Nephron (organoid): Measurements from ENCODE around the gene ARHGEF11.

Source experiments
- H3K27ac Mint-ChIP-seq, 3 experiments: 2 replicates each; pipeline ENCODE4 v1.8.0; 2020; ENCODE audit warnings: mixed read lengths in 3 of 3, mild to moderate bottlenecking in 2 of 3, moderate library complexity in 1 of 3
- H3K27me3 Mint-ChIP-seq: 2 replicates; pipeline ENCODE4 v1.8.0; 2021; ENCODE audit warnings: low read depth, mild to moderate bottlenecking, moderate library complexity, mixed read lengths
- H3K36me3 Mint-ChIP-seq: 2 replicates; pipeline ENCODE4 v1.8.0; 2020; ENCODE audit warnings: low read depth, mixed read lengths
- H3K4me1 Mint-ChIP-seq: 2 replicates; pipeline ENCODE4 v1.8.0; 2020; ENCODE audit warnings: mixed read lengths
- H3K4me3 Mint-ChIP-seq, 3 experiments: 2 replicates each; pipeline ENCODE4 v1.8.0; 2020; ENCODE audit warnings: mild to moderate bottlenecking in 3 of 3, mixed read lengths in 3 of 3, moderate library complexity in 2 of 3
- H3K9me3 Mint-ChIP-seq: 2 replicates; pipeline ENCODE4 v1.8.0; 2020; ENCODE audit warnings: mixed read lengths
- TF ChIP-seq, protein P1 (sequence below), 3 experiments: fragments of 200-600 bp; sonication (generic); IDR thresholded peaks; one replicate each; pipeline ENCODE4 v1.5.0; 2021; ENCODE audit warnings: antibody characterized with exemption in 3 of 3; ENCODE audit not compliant: unreplicated experiment in 3 of 3

Gene ARHGEF11, protein sequence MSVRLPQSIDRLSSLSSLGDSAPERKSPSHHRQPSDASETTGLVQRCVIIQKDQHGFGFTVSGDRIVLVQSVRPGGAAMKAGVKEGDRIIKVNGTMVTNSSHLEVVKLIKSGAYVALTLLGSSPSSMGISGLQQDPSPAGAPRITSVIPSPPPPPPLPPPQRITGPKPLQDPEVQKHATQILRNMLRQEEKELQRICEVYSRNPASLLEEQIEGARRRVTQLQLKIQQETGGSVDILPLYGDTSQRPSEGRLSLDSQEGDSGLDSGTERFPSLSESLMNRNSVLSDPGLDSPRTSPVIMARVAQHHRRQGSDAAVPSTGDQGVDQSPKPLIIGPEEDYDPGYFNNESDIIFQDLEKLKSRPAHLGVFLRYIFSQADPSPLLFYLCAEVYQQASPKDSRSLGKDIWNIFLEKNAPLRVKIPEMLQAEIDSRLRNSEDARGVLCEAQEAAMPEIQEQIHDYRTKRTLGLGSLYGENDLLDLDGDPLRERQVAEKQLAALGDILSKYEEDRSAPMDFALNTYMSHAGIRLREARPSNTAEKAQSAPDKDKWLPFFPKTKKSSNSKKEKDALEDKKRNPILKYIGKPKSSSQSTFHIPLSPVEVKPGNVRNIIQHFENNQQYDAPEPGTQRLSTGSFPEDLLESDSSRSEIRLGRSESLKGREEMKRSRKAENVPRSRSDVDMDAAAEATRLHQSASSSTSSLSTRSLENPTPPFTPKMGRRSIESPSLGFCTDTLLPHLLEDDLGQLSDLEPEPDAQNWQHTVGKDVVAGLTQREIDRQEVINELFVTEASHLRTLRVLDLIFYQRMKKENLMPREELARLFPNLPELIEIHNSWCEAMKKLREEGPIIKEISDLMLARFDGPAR (N-terminal part only)

DNA sequence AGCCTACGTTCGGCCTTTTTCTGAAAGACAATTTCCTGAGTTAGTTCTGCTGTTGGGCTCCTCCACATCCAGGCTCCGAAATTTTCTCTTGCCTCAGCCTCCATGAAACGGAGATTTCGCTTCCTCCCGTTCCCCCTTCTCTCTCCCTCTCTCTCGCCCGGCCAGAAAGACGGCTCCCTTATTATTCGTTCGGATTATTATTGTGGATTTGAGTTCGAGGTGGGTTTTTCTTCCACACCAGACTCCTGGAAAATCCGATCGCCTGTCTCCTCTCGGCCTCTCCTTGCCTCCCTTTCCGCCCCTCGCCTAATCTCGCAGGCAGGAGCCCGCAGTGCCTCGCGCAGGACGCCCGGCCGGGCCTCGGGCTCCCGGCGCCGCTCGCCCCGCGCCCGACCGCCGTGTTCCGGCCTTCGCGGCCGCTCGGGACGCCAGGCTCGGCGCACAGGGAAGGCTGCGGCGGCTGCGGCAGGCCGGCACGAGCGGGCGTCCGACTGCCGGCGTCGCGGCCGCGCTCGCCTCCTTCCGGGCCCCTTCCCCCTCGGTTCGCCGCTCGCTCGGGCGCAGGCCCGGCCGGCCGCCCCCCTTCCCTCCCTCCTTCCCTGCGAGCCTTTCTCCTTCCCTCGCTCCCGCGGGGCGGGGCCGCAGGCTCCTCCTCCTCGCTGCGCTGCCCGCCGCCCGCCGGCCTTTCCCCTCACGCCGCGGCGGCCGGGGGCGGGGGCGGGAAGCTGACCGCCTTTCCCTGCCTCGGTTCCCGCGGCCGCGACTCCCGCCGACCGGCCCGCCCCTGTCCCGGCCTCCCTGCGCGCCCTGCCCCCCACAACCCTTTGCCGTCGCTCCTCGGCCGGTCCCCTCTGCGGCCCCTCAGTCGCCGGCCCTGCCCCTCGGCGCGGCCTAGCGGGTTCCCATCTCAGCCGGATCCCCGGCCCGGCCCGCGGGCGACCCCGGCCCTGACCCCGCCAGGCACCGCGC lies at the start of gene ARHGEF11:
ARHGEF11 (minus strand) TSS at position 493 of the 969 bp plus-strand sequence. CDS start 1,412 bp downstream, outside the sequence.
- H3K4me1 Mint-ChIP-seq = peaks cover 46% of the 10 kb centered on the region
- peak within 1 kb of the TSS; percentile 99 for H3K27ac Mint-ChIP-seq
- TF ChIP-seq, protein P1, sequence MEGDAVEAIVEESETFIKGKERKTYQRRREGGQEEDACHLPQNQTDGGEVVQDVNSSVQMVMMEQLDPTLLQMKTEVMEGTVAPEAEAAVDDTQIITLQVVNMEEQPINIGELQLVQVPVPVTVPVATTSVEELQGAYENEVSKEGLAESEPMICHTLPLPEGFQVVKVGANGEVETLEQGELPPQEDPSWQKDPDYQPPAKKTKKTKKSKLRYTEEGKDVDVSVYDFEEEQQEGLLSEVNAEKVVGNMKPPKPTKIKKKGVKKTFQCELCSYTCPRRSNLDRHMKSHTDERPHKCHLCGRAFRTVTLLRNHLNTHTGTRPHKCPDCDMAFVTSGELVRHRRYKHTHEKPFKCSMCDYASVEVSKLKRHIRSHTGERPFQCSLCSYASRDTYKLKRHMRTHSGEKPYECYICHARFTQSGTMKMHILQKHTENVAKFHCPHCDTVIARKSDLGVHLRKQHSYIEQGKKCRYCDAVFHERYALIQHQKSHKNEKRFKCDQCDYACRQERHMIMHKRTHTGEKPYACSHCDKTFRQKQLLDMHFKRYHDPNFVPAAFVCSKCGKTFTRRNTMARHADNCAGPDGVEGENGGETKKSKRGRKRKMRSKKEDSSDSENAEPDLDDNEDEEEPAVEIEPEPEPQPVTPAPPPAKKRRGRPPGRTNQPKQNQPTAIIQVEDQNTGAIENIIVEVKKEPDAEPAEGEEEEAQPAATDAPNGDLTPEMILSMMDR (IDR thresholded peaks at IDR 0.05; ENCODE audit: unreplicated experiment in 3 of 3) = no peak
- peak within 1 kb of the TSS; percentile 94 to 99 (median 98) for H3K4me3 Mint-ChIP-seq
- H3K27me3 Mint-ChIP-seq = peaks cover 7% of the 10 kb centered on the region
- H3K36me3 Mint-ChIP-seq = peaks cover 5% of the 10 kb centered on the region
- peaks cover 2% of the 10 kb centered on the region for H3K9me3 Mint-ChIP-seq

DNA sequence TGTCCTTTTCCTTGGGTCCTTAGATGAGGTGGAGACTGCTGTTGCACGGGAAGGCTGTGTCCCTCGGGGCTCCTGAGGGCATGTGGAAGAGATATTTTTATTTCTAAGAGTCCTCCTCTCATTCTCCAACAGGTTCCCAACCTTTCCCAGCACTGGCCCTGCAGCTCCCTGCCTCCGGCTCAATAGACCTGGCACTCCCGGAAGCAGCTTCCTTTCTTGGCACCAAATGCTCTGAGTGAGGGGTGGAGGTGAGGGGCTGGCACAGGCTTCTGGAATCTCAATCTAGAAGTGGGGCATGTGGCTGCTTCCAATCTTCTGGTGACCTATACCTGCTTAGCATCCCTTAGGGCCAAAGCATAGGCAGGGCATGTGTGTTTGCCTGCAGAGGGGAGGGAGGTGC lies 49.5 kb upstream of the ARHGEF11 start:
- H3K27me3 Mint-ChIP-seq = peaks cover 6% of the 10 kb centered on the region
- TF ChIP-seq, protein P1 (IDR thresholded peaks at IDR 0.05; ENCODE audit: unreplicated experiment in 3 of 3) = no peak
- H3K27ac Mint-ChIP-seq = no peak overlapping the region
- H3K9me3 Mint-ChIP-seq = no peaks in the 10 kb centered on the region
- peaks cover 42% of the 10 kb centered on the region for H3K4me1 Mint-ChIP-seq
- no peak overlapping the region for H3K4me3 Mint-ChIP-seq
- H3K36me3 Mint-ChIP-seq = no peaks in the 10 kb centered on the region

DNA sequence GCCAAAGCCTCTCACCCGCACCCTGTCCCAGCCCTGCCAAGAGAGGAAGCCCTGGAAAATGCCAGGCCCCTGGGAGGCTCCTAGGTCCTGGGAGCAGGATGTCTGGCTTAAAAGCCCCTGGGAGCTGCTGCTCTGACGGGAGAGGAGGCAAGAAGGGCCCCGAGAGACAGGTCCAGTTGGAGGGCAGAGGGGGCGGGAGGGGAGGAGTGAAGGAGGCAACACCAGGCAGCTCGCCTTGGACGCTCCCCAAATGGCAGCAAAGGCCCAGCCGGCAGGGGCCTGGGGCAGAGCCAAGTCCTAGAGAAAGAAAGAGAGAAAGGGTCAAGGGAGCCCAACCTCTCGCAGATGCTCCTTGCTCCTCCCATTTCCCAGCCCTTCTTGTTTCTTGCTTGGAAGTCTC lies 47.3 kb upstream of the ARHGEF11 start:
- H3K4me3 Mint-ChIP-seq = no peak overlapping the region
- peaks cover 47% of the 10 kb centered on the region for H3K4me1 Mint-ChIP-seq
- H3K36me3 Mint-ChIP-seq = no peaks in the 10 kb centered on the region
- H3K27me3 Mint-ChIP-seq = peaks cover 3% of the 10 kb centered on the region
- TF ChIP-seq, protein P1 (IDR thresholded peaks at IDR 0.05; ENCODE audit: unreplicated experiment in 3 of 3) = no peak
- no peaks in the 10 kb centered on the region for H3K9me3 Mint-ChIP-seq
- H3K27ac Mint-ChIP-seq = peak overlapping the region in 2 of 3 experiments; percentile 23 to 64

DNA sequence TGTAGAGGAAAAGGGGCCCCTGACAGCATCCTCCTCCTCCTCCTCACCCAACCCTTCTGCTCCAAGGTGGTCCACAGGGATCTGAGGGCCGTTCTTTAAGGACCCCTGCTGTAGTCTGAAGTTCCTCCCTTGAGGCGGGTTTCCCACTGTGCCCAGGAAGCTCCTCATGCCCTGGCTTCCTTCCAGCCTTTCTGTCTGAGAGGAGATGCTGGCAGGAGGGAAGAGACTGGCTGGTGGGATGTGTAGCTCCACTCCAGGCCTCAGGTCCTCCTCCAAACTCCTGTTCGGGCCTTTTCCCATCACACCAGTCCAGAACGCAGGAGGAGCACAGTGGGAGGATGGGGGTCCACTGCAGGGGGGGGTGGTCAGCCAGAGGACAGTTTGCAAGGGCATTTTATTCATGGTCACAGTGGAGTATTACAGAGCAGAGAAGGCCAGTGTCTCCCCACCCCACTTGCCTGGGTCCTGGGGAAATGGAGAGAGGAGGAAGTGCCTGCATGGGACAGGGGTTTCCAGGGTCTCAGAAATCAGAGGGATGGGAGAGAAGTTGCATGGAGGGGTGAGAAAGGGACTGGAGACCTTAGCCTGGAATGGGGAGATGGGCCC lies 46.2 kb upstream of the ARHGEF11 start:
- H3K9me3 Mint-ChIP-seq = no peaks in the 10 kb centered on the region
- TF ChIP-seq, protein P1 (IDR thresholded peaks at IDR 0.05; ENCODE audit: unreplicated experiment in 3 of 3) = no peak

DNA sequence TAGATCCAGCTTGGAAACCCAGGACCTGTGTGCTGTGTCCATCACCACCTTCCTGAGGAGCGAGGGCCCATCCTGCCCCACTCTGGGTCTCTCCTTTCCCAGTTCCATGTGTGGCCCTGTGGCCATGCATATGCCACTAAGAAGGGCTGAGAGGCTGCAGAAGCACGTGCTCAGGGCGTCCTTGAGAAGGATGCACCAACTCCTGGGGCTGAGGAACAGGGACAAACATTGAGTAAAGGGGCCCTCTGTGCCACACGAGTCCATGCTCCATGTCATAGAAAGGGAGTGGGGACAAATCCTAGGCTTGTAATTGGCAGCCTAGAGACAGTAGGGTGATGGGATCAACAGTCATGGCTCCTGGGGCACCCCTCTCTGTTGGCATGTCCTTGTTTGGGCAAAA lies 45.6 kb upstream of the ARHGEF11 start:
- Mint-ChIP-seq H3K4me1 (peaks cover 38% of the 10 kb centered on the region), H3K9me3 (no peaks in the 10 kb centered on the region)

More for the DNA sequence above, 46.2 kb upstream of the ARHGEF11 start:
- peaks cover 3% of the 10 kb centered on the region for H3K27me3 Mint-ChIP-seq
- no peak overlapping the region for H3K4me3 Mint-ChIP-seq
- H3K36me3 Mint-ChIP-seq = no peaks in the 10 kb centered on the region
- H3K4me1 Mint-ChIP-seq = peaks cover 44% of the 10 kb centered on the region
- peak overlapping the region in 1 of 3 experiments; percentile 99 for H3K27ac Mint-ChIP-seq

More for the DNA sequence above, 45.6 kb upstream of the ARHGEF11 start:
- H3K27ac Mint-ChIP-seq = peak overlapping the region in 1 of 3 experiments; percentile 99
- peaks cover 3% of the 10 kb centered on the region for H3K27me3 Mint-ChIP-seq
- H3K36me3 Mint-ChIP-seq = no peaks in the 10 kb centered on the region
- TF ChIP-seq, protein P1 (IDR thresholded peaks at IDR 0.05; ENCODE audit: unreplicated experiment in 3 of 3) = no peak
- no peak overlapping the region for H3K4me3 Mint-ChIP-seq
